Measurements from ENCODE around the gene ID3.
A peak's percentile ranks its signal among the peaks of the same experiment; 100 is the strongest.

ID3 gene

GRCh38 chr1:23524716-23525401 is 34.4 kb downstream of the ID3 start:
- DNase-seq: no peak

GRCh38 chr1:23524163-23524562 is 35.1 kb downstream of the ID3 start:
- DNase-seq: no peak

DNA sequence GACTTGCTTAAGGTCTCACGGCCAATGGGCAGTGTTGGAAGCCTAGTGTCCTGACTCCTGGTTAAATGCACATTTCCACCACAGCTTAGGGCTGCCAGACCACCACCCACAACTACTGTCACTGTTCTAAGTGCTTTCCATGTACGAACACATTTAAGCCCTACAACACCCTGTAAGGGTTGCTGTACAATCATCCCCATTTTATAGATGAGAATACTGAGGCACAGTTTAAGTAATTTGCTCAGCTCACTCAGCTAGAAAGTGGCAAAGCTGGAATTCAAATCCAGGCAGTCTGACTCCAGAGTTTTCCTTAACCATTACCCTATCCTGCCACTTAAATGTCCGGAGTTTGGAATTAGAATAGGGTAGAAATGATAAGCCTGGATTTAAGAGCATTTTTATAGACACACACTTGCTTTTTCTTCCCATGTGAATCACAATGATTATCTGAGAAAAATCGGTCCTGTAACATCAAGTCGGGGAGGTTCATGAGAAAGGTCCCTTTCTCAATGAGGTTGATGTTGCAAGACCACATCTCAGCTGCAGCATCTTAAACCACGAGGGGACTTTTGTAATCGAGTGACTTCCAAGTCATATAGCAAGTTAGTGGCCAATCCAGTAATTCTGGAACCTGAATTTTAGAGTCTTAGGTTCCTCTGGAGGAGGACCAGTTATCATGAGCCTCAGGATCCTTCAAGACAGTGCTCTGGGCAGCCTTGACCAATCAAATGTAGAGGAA is 36.9 kb downstream of the ID3 start:
- no peak for DNase-seq

DNA sequence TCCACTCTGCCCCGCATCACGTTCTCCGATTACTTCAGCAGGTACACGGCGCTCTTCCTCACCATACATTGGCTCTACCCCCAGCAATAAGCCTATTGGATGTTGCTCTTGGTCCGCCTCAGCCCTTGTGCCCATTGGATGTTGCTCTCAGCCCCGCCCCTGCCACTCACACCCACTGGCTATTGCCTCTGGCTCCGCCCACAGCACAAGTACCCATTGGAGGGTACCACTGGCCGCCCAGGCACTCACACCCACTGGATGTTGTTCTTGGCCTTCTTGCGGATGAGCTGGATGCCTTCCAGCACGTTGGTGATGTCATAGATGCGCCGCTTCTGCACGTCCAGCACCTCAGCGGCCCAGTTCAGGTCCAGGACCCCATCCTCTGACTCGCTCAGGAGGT is 37.7 kb downstream of the ID3 start:
- DNase-seq: peak; percentile 21

DNA sequence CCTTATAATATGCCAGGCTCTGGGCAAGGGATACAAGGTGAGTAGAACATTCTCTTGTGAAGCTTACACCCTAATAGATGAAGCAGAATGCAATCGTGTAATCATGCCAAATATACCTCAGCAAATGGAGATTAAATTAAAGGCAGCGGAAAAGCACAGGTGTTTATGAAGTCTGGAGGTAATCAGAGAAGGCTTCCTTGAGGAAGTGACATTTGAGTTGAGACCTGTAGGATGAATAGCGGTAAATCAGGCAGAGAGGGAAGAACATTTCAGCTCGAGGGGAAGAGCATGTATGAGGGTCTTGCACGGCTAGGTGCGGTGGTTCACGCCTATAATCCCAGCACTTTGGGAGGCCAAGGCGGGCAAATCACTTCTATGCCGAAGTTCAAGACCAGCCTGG is 41.7 kb downstream of the ID3 start:
- DNase-seq: no peak

DNA sequence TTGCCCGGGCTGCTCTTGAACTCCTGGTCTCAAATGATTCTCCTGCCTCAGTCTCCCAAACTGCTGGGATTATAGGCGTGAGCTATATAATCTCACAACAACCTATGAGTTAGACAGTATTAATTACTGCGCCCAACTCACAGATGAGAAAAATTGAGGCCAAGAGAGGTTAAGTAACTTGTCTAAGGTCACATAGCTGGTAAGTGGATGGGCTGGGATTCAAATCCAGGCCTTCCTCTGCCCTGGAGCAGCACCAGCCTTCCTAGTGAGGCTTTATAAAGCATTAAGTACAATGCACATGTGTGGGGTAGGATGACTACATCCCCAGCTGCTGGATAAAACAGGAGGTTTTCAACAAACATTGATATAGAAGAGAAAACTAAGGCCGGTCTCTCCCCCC is 43.4 kb downstream of the ID3 start:
- DNase-seq: no peak

DNA sequence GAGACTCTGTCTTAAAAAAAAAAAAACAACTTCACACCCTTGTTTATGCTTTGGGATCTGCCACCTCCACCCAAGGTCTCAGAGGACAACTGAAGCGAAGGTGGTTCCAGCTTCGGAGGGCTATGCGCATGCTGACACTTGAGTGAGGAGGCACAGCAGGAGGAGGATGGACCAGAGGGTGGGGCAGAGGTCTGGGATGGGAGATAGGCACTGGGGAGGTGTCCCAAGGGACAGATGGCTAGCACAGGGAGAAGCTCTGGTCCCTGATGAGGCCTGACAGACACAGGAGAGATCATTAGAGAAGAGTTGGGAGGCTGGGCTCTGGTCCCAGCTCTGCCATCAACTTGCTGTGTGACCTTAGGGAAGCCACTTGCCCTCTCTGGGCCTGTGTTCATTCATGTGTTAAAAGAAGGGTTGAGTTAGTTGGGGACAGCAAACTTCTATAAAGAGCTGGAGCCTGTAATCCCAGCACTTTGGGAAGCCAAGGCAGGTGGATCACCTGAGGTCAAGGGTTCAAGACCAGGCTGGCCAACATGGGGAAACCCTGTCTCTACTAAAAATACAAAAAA is 45.1 kb downstream of the ID3 start:
- DNase-seq: no peak

GRCh38 chr1:23509896-23510295 is 49.4 kb downstream of the ID3 start:
- no peak for DNase-seq

Measured in stimulated activated CD4-positive, alpha-beta T cell treated with anti-CD3 and anti-CD28 coated beads, Interleukin-1b, Interleukin-23, amount 100 ng/mL, for 48 hours (primary cell).